Prostate gland (tissue), 2 donors: ENCODE data around the gene MYBPC3. TPM values are rescaled to one million over a fixed set of nuclear protein-coding genes. Genes with fewer than 3 reads are reported as not detected.
A peak's percentile ranks its signal among the peaks of the same experiment; 100 is the strongest.

Experiments used
- DNase-seq: peaks from one replicate; pipeline ENCODE4 v3.0.0-alpha.2; 2019; ENCODE audit warnings: low spot score
- H3K27ac ChIP-seq, 2 donors: fragments of 200-600 bp; sonication (generic); 2 replicates each; pipeline ENCODE4 v1.5.1; 2017 to 2019
- H3K27me3 ChIP-seq: fragments of 200-600 bp; sonication (generic); replicated peaks from 2 replicates; pipeline ENCODE4 v1.5.1; 2019; ENCODE audit not compliant: insufficient read depth
- H3K36me3 ChIP-seq, 2 donors: fragments of 200-600 bp; sonication (generic); 1 replicate in 1 of 2; 2 replicates in 1 of 2; pipeline versions ENCODE4 v1.5.1 to v1.8.1; 2017 to 2019
- H3K4me1 ChIP-seq: fragments of 200-600 bp; sonication (generic); replicated peaks from 2 replicates; pipeline ENCODE4 v1.5.1; 2019
- H3K4me3 ChIP-seq, 2 donors: fragments of 200-600 bp; sonication (generic); 2 replicates each; pipeline ENCODE4 v1.5.1; 2017 to 2019
- H3K9me3 ChIP-seq: fragments of 200-600 bp; sonication (generic); 2 replicates; pipeline ENCODE4 v1.5.1; 2017
- POLR2A ChIP-seq: fragments of 450-650 bp; IDR thresholded peaks from one replicate; pipeline ENCODE4 v1.6.1; 2016; ENCODE audit warnings: antibody characterized with exemption, mild to moderate bottlenecking
- POLR2AphosphoS5 ChIP-seq: sonication (generic); formaldehyde crosslinking; IDR thresholded peaks from one replicate; pipeline ENCODE4 v1.6.1; 2017; ENCODE audit warnings: antibody characterized with exemption
- WGBS: methylation state at CpG from one replicate; pipeline ENCODE4 v1.1.5; 2018; 5-methylcytosine and 5-hydroxymethylcytosine counted together
- intact Hi-C: fragments of 100-400 bp; cut with DNase I; formaldehyde crosslinking; loops from one replicate; pipeline ENCODE4 v1.14.2; 2022
- total RNA-seq, 2 donors: library from RNA; depleted of rRNA; stranded (reverse); fragments of >200 nt; gene quantifications; one replicate each; pipeline ENCODE4 v1.1.0, GENCODE V29; 2016
- TF ChIP-seq, protein P1 (sequence below), 4 experiments: fragments of 200-600 bp in 2 of 4; fragments of 450-650 bp in 2 of 4; sonication (generic) in 2 of 4; IDR thresholded peaks; 1 replicate in 3 of 4; 2 replicates in 1 of 4; pipeline ENCODE4 v1.5.1; 2016 to 2019; ENCODE audit warnings: antibody characterized with exemption in 4 of 4, mild to moderate bottlenecking in 2 of 4, moderate library complexity in 2 of 4

MYBPC3 gene
- total RNA-seq, 2 donors from 2014 or later = 0.91 TPM; not detected in 1

DNA sequence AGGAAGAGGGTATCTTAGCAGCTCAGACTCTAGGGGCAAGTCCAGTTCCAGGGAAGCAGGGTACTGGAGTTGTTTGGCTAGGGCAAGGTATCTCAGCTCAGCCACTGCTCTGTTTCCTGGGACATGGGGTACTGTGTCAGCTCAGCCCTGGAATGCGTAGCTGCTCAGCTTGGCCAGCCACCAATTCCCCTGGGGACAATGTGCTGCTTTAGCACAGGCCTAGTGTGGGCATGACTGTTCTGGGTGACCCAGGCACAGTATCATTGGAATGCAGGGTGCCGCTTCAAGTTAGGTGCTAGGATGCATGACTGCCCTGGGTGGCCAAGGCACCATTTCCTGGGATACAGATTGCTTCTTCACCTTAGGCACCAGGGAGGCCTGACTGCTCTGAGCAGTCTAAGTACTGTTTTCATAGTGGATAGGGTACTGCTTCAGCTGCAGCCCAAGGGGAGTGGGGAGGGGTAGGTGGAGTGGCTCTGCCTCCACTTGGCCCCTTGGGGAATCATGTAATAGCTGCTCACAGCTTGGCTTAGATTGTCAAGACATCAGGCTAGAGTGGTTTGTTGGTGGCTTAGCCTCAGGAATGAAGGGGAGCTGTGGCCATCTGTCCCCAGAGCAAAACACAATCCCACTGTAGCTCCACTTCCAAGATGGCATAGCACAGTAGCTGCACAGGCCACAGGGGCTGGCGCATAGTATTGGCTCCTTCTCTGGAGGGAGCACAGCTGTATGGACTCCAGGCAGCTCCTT, 46.6 kb downstream of the MYBPC3 start:
- 78% methylated on average over 3 of the region's 3 CpGs for WGBS
- TF ChIP-seq POLR2A = no peak
- TF ChIP-seq POLR2AphosphoS5 = no peak
- TF ChIP-seq, protein P1, sequence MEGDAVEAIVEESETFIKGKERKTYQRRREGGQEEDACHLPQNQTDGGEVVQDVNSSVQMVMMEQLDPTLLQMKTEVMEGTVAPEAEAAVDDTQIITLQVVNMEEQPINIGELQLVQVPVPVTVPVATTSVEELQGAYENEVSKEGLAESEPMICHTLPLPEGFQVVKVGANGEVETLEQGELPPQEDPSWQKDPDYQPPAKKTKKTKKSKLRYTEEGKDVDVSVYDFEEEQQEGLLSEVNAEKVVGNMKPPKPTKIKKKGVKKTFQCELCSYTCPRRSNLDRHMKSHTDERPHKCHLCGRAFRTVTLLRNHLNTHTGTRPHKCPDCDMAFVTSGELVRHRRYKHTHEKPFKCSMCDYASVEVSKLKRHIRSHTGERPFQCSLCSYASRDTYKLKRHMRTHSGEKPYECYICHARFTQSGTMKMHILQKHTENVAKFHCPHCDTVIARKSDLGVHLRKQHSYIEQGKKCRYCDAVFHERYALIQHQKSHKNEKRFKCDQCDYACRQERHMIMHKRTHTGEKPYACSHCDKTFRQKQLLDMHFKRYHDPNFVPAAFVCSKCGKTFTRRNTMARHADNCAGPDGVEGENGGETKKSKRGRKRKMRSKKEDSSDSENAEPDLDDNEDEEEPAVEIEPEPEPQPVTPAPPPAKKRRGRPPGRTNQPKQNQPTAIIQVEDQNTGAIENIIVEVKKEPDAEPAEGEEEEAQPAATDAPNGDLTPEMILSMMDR (IDR thresholded peaks at IDR 0.05) = no peak
- Histone ChIP-seq H3K27me3 (no peaks in the 10 kb centered on the region), H3K27ac (no peak overlapping the region), H3K36me3 (peaks cover 9 to 12% of the 10 kb centered on the region in 2 donors), H3K9me3 (no peaks in the 10 kb centered on the region), H3K4me3 (no peak overlapping the region), H3K4me1 (no peaks in the 10 kb centered on the region)
- peak; percentile 35 for DNase-seq
- intact Hi-C loops = no loop called here

DNA sequence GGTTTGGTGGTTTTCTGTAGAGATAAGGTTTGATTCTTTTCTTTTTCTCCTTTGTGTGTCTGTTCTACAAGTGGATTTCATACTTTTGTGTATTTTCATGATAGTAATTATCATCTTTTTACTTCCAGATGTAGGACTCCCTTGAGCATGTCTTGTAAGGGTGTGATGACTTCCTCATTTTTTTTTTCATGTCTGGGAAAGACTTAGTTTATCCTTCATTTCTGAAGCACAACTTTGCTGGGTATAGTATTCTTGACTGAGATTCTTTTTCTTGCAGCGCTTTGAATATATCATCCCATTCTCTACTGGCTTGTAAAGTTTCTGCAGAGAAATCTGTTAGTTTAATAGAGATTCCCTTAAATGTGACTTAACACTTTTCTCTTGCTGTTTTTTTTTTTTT, 49.6 kb downstream of the MYBPC3 start:
- no peaks in the 10 kb centered on the region for H3K27me3 ChIP-seq
- DNase-seq = no peak
- H3K4me3 ChIP-seq = no peak overlapping the region
- intact Hi-C loops = no loop called here
- no peaks in the 10 kb centered on the region for H3K4me1 ChIP-seq
- H3K27ac ChIP-seq = no peak overlapping the region
- H3K9me3 ChIP-seq = no peaks in the 10 kb centered on the region
- H3K36me3 ChIP-seq = peaks cover 5 to 12% of the 10 kb centered on the region in 2 donors
- TF ChIP-seq POLR2AphosphoS5 (no peak), POLR2A (no peak)
- TF ChIP-seq, protein P1 (IDR thresholded peaks at IDR 0.05) = no peak
- WGBS = 97% methylated on average over 1 of the region's 1 CpG

DNA sequence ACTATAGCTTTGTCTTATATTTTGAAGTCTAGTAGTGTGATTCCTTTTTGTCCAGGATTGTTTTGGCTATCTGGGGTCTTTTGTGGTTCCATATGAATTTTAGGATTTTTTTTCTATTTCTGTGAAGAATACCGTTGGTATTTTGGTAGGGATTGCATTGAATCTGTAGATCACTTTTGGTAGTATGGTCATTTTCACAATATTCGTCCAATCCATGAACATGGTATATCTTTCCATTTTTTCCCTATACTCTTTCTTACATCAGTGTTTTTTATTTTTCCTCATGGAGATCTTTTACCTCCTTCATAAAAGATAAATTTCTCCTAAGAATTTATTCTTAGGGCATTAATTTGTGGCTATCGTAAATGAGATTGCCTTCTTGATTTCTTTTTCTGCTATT, 53.4 kb downstream of the MYBPC3 start:
- TF ChIP-seq POLR2AphosphoS5 = no peak
- peaks cover 0 to 23% of the 10 kb centered on the region in 2 donors for H3K36me3 ChIP-seq
- 96% methylated on average over 3 of the region's 3 CpGs for WGBS

DNA sequence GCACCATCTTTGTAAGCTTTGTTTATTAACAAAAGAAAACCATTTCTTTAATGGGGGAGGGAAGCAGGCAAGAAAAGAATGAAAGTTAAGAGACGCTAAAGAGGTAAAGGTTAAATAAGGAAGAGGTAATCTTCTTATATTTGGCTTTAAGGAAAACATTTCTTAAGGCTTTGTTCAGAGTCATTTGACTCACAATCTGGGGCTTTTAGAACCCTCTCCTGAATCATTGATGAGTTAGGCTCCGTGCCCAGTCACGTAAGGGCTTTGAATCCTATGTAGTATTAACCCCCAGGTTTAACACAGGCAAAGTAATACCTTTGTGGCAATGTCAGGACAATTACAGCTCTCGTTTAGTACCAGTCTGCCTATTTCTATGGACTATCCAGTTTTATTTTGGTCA, 56.5 kb downstream of the MYBPC3 start:
- peaks cover 2 to 32% of the 10 kb centered on the region in 2 donors for H3K36me3 ChIP-seq
- no peaks in the 10 kb centered on the region for H3K4me1 ChIP-seq
- WGBS = 83% methylated on average over 4 of the region's 4 CpGs
- no peaks in the 10 kb centered on the region for H3K27me3 ChIP-seq
- H3K27ac ChIP-seq = no peak overlapping the region
- H3K9me3 ChIP-seq = no peaks in the 10 kb centered on the region
- H3K4me3 ChIP-seq = no peak overlapping the region
- TF ChIP-seq, protein P1 (IDR thresholded peaks at IDR 0.05) = no peak
- no peak for TF ChIP-seq POLR2AphosphoS5
- TF ChIP-seq POLR2A = no peak
- DNase-seq = no peak
- intact Hi-C loops = no loop called here

More for the DNA sequence above, 53.4 kb downstream of the MYBPC3 start:
- Histone ChIP-seq H3K27me3 (no peaks in the 10 kb centered on the region), H3K4me3 (no peak overlapping the region), H3K9me3 (no peaks in the 10 kb centered on the region), H3K27ac (no peak overlapping the region), H3K4me1 (no peaks in the 10 kb centered on the region)
- no peak for DNase-seq
- intact Hi-C loops = no loop called here

DNA sequence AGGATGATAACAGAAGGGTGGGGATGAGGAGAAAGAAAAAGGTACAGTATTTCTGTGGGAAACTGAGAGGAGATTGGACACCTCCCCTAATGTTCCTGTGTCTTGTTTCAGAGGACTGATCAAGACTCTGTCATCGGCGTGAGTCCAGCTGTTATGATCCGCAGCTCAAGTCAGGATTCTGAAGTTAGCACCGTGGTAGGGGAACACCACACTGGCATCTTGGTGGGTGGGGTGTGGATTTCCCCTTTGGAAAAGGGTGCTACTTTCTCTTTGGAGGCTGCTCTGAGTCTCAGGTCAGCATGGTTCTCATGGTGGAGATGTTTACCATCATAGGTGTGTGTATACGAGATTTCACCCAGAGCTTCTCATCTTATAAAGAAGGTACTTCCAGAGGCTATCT, 57.1 kb downstream of the MYBPC3 start:
- 98% methylated on average over 5 of the region's 5 CpGs for WGBS
- TF ChIP-seq, protein P1 (IDR thresholded peaks at IDR 0.05) = no peak
- TF ChIP-seq POLR2A (no peak), POLR2AphosphoS5 (no peak)
- no peak for DNase-seq
- no peak overlapping the region for H3K4me3 ChIP-seq
- peaks cover 5 to 38% of the 10 kb centered on the region in 2 donors for H3K36me3 ChIP-seq
- H3K27me3 ChIP-seq = no peaks in the 10 kb centered on the region
- intact Hi-C loops = no loop called here
- H3K27ac ChIP-seq = no peak overlapping the region
- no peaks in the 10 kb centered on the region for H3K4me1 ChIP-seq
- H3K9me3 ChIP-seq = no peaks in the 10 kb centered on the region
